ENCODE results near the gene KLHDC7A.

The KLHDC7A gene

GRCh38 chr1:18511149-18511873 is 30.6 kb downstream of the KLHDC7A start:
- DNase-seq: no peak

- no peak for DNase-seq
These were observed 31.1 kb downstream of the KLHDC7A start for GRCh38 chr1:18511874-18512150.

- DNase-seq: no peak
These were observed 32.2 kb downstream of the KLHDC7A start for GRCh38 chr1:18512883-18513282.

- DNase-seq: no peak
These were observed 33.3 kb downstream of the KLHDC7A start for GRCh38 chr1:18513995-18514394.

- no peak for DNase-seq
These were observed 34.5 kb downstream of the KLHDC7A start for GRCh38 chr1:18515120-18515667.

GRCh38 chr1:18516473-18516872 is 35.7 kb downstream of the KLHDC7A start:
- no peak for DNase-seq

GRCh38 chr1:18526436-18527275 is 45.9 kb downstream of the KLHDC7A start:
- no peak for DNase-seq

- no peak for DNase-seq
These were observed 46.8 kb downstream of the KLHDC7A start for GRCh38 chr1:18527514-18527913.

GRCh38 chr1:18527921-18528320 is 47.2 kb downstream of the KLHDC7A start:
- no peak for DNase-seq

- no peak for DNase-seq
These were observed 47.9 kb downstream of the KLHDC7A start for GRCh38 chr1:18528616-18529015.

- DNase-seq: no peak
These were observed 49.0 kb downstream of the KLHDC7A start for GRCh38 chr1:18529714-18530113.

- no peak for DNase-seq
These were observed 50.1 kb downstream of the KLHDC7A start for GRCh38 chr1:18530587-18531502.

GRCh38 chr1:18531503-18531845 is 50.7 kb downstream of the KLHDC7A start:
- no peak for DNase-seq

GRCh38 chr1:18532390-18533170 is 51.9 kb downstream of the KLHDC7A start:
- no peak for DNase-seq

GRCh38 chr1:18533259-18533658 is 52.5 kb downstream of the KLHDC7A start:
- no peak for DNase-seq

GRCh38 chr1:18534810-18535205 is 54.1 kb downstream of the KLHDC7A start:
- DNase-seq: no peak
